Stimulated activated CD8-positive, alpha-beta memory T cell treated with anti-CD3 and anti-CD28 coated beads, Interleukin-2, amount 100 ng/mL, for 48 hours (primary cell): Measurements from ENCODE around the gene OCRL.
"Not testable (repeated sequence)": the region's sequence is repeated elsewhere in the genome, so short reads cannot be mapped to it uniquely, and the experiment has no call there.

ENCODE experiments used
- DNase-seq, 2 donors: peaks; one replicate each; pipeline ENCODE4 v3.0.0-alpha.2; 2020; ENCODE audit warnings: low read depth in 2 of 2

The OCRL gene

GRCh38 chrX:129534816-129535578, 5.1 kb upstream of the OCRL start:
- DNase-seq, result no peak

GRCh38 chrX:129540722-129541184, 694 bp downstream of the OCRL start:
- no peak for DNase-seq

- no peak for DNase-seq
Measured at GRCh38 chrX:129544780-129545179, 4.7 kb downstream of the OCRL start.

GRCh38 chrX:129545408-129545807, 5.3 kb downstream of the OCRL start:
- no peak for DNase-seq

- no peak for DNase-seq
Measured at GRCh38 chrX:129549124-129549523, 9.1 kb downstream of the OCRL start.

GRCh38 chrX:129553619-129554288, 13.7 kb downstream of the OCRL start:
- no peak for DNase-seq

- not testable (repeated sequence) for DNase-seq
Measured at GRCh38 chrX:129554816-129555215, 14.8 kb downstream of the OCRL start.

- no peak for DNase-seq
Measured at GRCh38 chrX:129556806-129557315, 16.8 kb downstream of the OCRL start.

- DNase-seq, result no peak
Measured at GRCh38 chrX:129557844-129558480, 17.9 kb downstream of the OCRL start.

GRCh38 chrX:129559783-129560182, 19.7 kb downstream of the OCRL start:
- DNase-seq, result no peak

- no peak for DNase-seq
Measured at GRCh38 chrX:129561453-129561852, 21.4 kb downstream of the OCRL start.

- not testable (repeated sequence) for DNase-seq
Measured at GRCh38 chrX:129564345-129564744, 24.3 kb downstream of the OCRL start.

- DNase-seq, result no peak
Measured at GRCh38 chrX:129565046-129565650, 25.1 kb downstream of the OCRL start.

- no peak for DNase-seq
Measured at GRCh38 chrX:129566073-129566472, 26.0 kb downstream of the OCRL start.

- DNase-seq, result no peak
Measured at GRCh38 chrX:129568349-129568748, 28.3 kb downstream of the OCRL start.

GRCh38 chrX:129572422-129572821, 32.4 kb downstream of the OCRL start:
- DNase-seq, result no peak

- not testable (repeated sequence) for DNase-seq
Measured at GRCh38 chrX:129573652-129574051, 33.6 kb downstream of the OCRL start.

- DNase-seq, result no peak
Measured at GRCh38 chrX:129574214-129574613, 34.2 kb downstream of the OCRL start.

GRCh38 chrX:129576539-129576938, 36.5 kb downstream of the OCRL start:
- DNase-seq, result no peak

GRCh38 chrX:129577473-129577872, 37.4 kb downstream of the OCRL start:
- no peak for DNase-seq

- DNase-seq, result no peak
Measured at GRCh38 chrX:129577877-129578276, 37.8 kb downstream of the OCRL start.

- DNase-seq, result no peak
Measured at GRCh38 chrX:129581904-129582303, 41.8 kb downstream of the OCRL start.
